ENCODE measurements around the gene CDA. TPM values are rescaled to one million over a fixed set of nuclear protein-coding genes. Genes with fewer than 3 reads are reported as not detected.

CDA gene
- total and polyA plus RNA-seq, 5 donors from 2014 or later: 0.21 to 0.57 TPM; not detected in 3

DNA sequence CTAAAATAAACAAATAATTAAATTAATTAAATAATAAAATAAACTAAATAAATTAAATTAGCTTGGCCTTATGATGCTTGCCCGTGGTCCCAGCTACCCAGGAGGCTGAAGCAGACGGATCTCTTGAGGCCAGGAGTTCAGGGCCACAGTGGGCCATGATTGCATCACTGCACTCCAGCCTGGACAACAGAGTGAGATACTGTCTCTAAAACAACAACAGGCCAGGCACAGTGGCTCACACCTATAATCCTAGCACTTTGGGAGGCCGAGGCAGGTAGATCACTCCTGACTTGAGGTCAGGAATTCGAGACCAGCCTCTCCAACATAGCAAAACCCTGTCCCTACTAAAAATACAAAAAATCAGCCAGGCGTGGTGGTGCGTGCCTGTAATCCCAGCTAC lies 32.1 kb downstream of the CDA start:
- DNase-seq (no peak), ATAC-seq (ENCODE audit: low read depth in 2 of 2) (no peak)
- Histone ChIP-seq H3K4me3 (ENCODE audit: low read depth, low read length) (no peak overlapping the region), H3K9me3 (ENCODE audit: control insufficient read depth in 2 of 2, low read length in 2 of 2) (no peaks in the 10 kb centered on the region), H3K36me3 (ENCODE audit: control insufficient read depth, insufficient read depth, low read length) (no peaks in the 10 kb centered on the region), H3K27ac (ENCODE audit: insufficient read depth, low read length, poor library complexity, severe bottlenecking) (no peak overlapping the region), H3K4me1 (ENCODE audit: control insufficient read depth, insufficient read depth, low read length, poor library complexity, severe bottlenecking) (no peaks in the 10 kb centered on the region), H3K27me3 (ENCODE audit: control insufficient read depth, insufficient read depth, low read length) (no peaks in the 10 kb centered on the region)
- Mint-ChIP-seq H3K4me1 (no peaks in the 10 kb centered on the region), H3K27ac (no peak overlapping the region), H3K27me3 (peaks cover 28% of the 10 kb centered on the region), H3K9me3 (no peaks in the 10 kb centered on the region), H3K36me3 (no peaks in the 10 kb centered on the region), H3K4me3 (no peak overlapping the region)

DNA sequence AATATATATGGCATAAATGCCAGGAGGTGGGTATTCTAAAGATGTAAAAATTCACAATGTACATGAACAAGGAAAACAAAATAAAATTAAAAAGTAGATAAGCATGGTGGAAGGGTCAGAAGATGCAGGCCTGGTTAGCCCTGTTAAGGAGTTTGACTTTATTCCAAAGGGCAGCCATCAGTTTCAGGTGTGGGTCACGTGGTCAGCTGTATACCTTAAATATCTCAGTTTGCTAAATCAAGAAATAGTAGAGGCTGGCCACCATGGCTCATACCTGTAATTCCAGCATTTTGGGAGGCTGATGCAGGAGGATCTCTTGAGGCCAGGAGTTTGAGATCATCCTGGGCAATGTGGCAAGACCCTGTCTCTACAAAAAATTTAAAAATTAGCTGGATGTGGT lies 35.8 kb downstream of the CDA start:
- Histone ChIP-seq H3K36me3 (ENCODE audit: control insufficient read depth, insufficient read depth, low read length) (no peaks in the 10 kb centered on the region), H3K27ac (ENCODE audit: insufficient read depth, low read length, poor library complexity, severe bottlenecking) (no peak overlapping the region), H3K27me3 (ENCODE audit: control insufficient read depth, insufficient read depth, low read length) (peaks cover 4% of the 10 kb centered on the region), H3K4me1 (ENCODE audit: control insufficient read depth, insufficient read depth, low read length, poor library complexity, severe bottlenecking) (no peaks in the 10 kb centered on the region), H3K4me3 (ENCODE audit: low read depth, low read length) (no peak overlapping the region), H3K9me3 (ENCODE audit: control insufficient read depth in 2 of 2, low read length in 2 of 2) (no peaks in the 10 kb centered on the region)
- Mint-ChIP-seq H3K9me3 (peaks cover 0 to 4% (median 0%) of the 10 kb centered on the region in 7 donors), H3K27ac (no peak overlapping the region), H3K36me3 (no peaks in the 10 kb centered on the region), H3K4me3 (peak overlapping the region in 1 of 4 donors; percentile 2), H3K27me3 (peaks cover 40% of the 10 kb centered on the region), H3K4me1 (no peaks in the 10 kb centered on the region)
- ATAC-seq (ENCODE audit: low read depth in 2 of 2): no peak
- no peak for DNase-seq

DNA sequence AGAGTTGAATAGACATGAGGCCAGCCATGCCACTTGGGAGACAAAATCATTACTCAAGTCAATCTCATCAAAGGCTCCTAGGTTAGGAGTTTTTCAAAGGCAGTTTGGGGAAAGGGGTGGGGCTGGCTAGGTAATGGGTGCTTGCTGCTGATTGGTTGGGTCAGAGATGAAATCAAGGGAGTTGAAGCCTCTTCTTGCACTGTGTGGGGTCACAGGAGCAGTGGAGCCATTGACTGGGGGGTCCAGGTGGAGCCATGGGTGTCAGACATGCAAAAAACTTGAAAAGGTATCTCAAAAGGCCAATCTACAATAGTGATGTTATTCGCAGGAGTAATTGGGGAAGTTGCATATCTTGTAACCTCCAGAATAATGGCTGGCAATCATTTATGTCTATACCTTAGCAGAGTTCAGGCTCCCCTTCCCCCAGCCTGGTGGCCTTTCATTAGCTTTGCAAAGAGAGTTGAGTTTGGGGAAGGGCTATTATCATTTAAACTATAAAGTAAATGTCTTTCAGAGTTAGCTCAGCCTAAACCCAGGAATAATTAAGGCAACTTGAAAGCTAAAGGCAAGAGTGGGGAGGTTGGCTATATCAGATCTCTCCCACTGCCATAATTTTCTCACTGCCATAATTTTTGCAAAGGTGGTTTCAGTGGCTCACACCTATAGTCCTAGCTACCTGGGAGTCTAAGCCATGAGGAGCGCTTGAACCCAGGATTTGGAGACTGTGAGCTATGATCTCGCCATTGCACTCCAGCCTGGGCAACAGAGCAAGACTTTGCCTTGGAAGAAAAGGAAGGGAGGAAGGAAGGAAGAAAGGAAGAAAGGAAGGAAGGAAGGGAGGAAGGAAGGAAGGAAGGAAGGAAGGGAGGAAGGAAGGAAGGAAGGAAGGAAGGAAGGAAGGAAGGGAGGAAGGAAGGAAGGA lies 36.5 kb downstream of the CDA start:
- Mint-ChIP-seq H3K27ac (no peak overlapping the region), H3K9me3 (peaks cover 0 to 4% (median 0%) of the 10 kb centered on the region in 7 donors), H3K27me3 (peaks cover 43% of the 10 kb centered on the region), H3K4me1 (no peaks in the 10 kb centered on the region), H3K4me3 (no peak overlapping the region), H3K36me3 (no peaks in the 10 kb centered on the region)
- no peak overlapping the region for H3K4me3 ChIP-seq (ENCODE audit: low read depth, low read length)
- DNase-seq (no peak), ATAC-seq (ENCODE audit: low read depth in 2 of 2) (no peak)
- H3K36me3 ChIP-seq (ENCODE audit: control insufficient read depth, insufficient read depth, low read length): no peaks in the 10 kb centered on the region
- no peaks in the 10 kb centered on the region for H3K9me3 ChIP-seq (ENCODE audit: control insufficient read depth in 2 of 2, low read length in 2 of 2)
- peaks cover 6% of the 10 kb centered on the region for H3K27me3 ChIP-seq (ENCODE audit: control insufficient read depth, insufficient read depth, low read length)
- H3K27ac ChIP-seq (ENCODE audit: insufficient read depth, low read length, poor library complexity, severe bottlenecking): no peak overlapping the region
- no peaks in the 10 kb centered on the region for H3K4me1 ChIP-seq (ENCODE audit: control insufficient read depth, insufficient read depth, low read length, poor library complexity, severe bottlenecking)

DNA sequence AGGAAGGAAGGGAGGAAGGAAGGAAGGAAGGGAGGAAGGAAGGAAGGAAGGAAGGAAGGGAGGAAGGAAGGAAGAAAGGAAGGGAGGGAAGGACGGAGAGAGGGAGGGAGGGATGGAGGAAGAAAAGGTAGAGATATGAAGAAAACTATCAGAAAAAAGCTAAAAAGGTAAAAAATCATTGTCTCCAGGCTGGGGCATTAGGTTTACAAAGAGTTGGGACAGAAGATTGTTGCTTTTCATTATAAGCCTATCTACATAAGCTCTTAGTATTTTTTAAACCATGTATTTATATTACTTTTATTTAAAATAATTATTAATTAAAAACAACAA lies 37.2 kb downstream of the CDA start:
- Histone ChIP-seq H3K9me3 (ENCODE audit: control insufficient read depth in 2 of 2, low read length in 2 of 2) (no peaks in the 10 kb centered on the region), H3K4me1 (ENCODE audit: control insufficient read depth, insufficient read depth, low read length, poor library complexity, severe bottlenecking) (no peaks in the 10 kb centered on the region), H3K36me3 (ENCODE audit: control insufficient read depth, insufficient read depth, low read length) (no peaks in the 10 kb centered on the region), H3K27ac (ENCODE audit: insufficient read depth, low read length, poor library complexity, severe bottlenecking) (no peak overlapping the region), H3K4me3 (ENCODE audit: low read depth, low read length) (no peak overlapping the region), H3K27me3 (ENCODE audit: control insufficient read depth, insufficient read depth, low read length) (peaks cover 6% of the 10 kb centered on the region)
- ATAC-seq (ENCODE audit: low read depth in 2 of 2) (no peak), DNase-seq (no peak)
- H3K4me3 Mint-ChIP-seq: no peak overlapping the region
- peaks cover 0 to 4% (median 0%) of the 10 kb centered on the region in 7 donors for H3K9me3 Mint-ChIP-seq
- H3K36me3 Mint-ChIP-seq: no peaks in the 10 kb centered on the region
- H3K4me1 Mint-ChIP-seq: no peaks in the 10 kb centered on the region
- H3K27ac Mint-ChIP-seq: no peak overlapping the region
- peaks cover 47% of the 10 kb centered on the region for H3K27me3 Mint-ChIP-seq

DNA sequence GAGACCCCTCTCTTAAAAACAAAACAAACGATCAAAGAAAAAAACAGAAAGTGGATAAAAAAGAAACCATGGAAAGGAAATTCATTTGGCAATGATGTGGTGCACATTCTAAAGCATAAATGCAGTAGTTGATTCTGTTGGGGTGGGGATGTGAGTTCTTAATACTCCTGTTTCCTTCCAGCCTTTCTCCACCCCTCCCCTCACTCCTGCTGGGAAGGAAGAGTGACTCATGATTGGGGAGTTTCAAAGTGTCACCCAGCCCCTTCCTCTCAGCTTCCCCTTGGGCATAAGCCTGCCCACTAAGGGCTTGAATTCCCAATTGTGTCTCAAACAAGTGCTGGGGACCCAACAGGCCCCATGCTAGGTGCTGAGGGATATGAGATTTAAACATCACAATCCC lies 37.6 kb downstream of the CDA start:
- ATAC-seq (ENCODE audit: low read depth in 2 of 2): no peak
- DNase-seq: no peak
- Histone ChIP-seq H3K4me3 (ENCODE audit: low read depth, low read length) (no peak overlapping the region), H3K4me1 (ENCODE audit: control insufficient read depth, insufficient read depth, low read length, poor library complexity, severe bottlenecking) (no peaks in the 10 kb centered on the region), H3K36me3 (ENCODE audit: control insufficient read depth, insufficient read depth, low read length) (no peaks in the 10 kb centered on the region), H3K27ac (ENCODE audit: insufficient read depth, low read length, poor library complexity, severe bottlenecking) (no peak overlapping the region), H3K27me3 (ENCODE audit: control insufficient read depth, insufficient read depth, low read length) (peaks cover 6% of the 10 kb centered on the region), H3K9me3 (ENCODE audit: control insufficient read depth in 2 of 2, low read length in 2 of 2) (no peaks in the 10 kb centered on the region)
- H3K4me3 Mint-ChIP-seq: no peak overlapping the region
- H3K27ac Mint-ChIP-seq: no peak overlapping the region
- H3K9me3 Mint-ChIP-seq: peaks cover 0 to 4% (median 0%) of the 10 kb centered on the region in 7 donors
- H3K4me1 Mint-ChIP-seq: no peaks in the 10 kb centered on the region
- no peaks in the 10 kb centered on the region for H3K36me3 Mint-ChIP-seq
- peaks cover 49% of the 10 kb centered on the region for H3K27me3 Mint-ChIP-seq

DNA sequence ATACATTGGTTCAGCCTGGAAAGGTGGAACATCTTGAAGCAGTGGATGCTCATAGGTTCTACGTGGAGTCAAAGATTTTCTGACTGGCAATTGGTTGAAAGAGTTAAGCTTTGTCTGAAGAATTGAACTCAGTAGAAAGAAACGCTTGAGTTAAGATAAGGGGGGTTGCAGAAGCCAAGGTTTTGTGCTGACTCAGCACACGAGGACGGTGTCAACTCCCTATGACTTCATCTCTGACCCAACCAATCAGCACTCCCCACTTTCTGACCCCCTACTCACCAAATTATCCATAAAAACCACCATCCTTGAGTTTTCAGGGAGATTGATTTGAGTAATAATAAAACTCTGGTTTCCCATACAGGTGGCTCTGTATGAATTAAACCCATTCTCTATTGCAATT lies 41.8 kb downstream of the CDA start:
- no peak overlapping the region for H3K27ac Mint-ChIP-seq
- peaks cover 0 to 4% (median 0%) of the 10 kb centered on the region in 7 donors for H3K9me3 Mint-ChIP-seq
- H3K27me3 Mint-ChIP-seq: peaks cover 38% of the 10 kb centered on the region
- Histone ChIP-seq H3K36me3 (ENCODE audit: control insufficient read depth, insufficient read depth, low read length) (no peaks in the 10 kb centered on the region), H3K4me1 (ENCODE audit: control insufficient read depth, insufficient read depth, low read length, poor library complexity, severe bottlenecking) (peaks cover 12% of the 10 kb centered on the region), H3K27ac (ENCODE audit: insufficient read depth, low read length, poor library complexity, severe bottlenecking) (no peak overlapping the region), H3K4me3 (ENCODE audit: low read depth, low read length) (no peak overlapping the region), H3K27me3 (ENCODE audit: control insufficient read depth, insufficient read depth, low read length) (peaks cover 6% of the 10 kb centered on the region), H3K9me3 (ENCODE audit: control insufficient read depth in 2 of 2, low read length in 2 of 2) (no peaks in the 10 kb centered on the region)
- ATAC-seq (ENCODE audit: low read depth in 2 of 2): no peak
- H3K4me1 Mint-ChIP-seq: peaks cover 4 to 13% (median 9%) of the 10 kb centered on the region in 4 donors
- DNase-seq: no peak
- H3K4me3 Mint-ChIP-seq: peak overlapping the region in 2 of 4 donors; percentile 76 to 86
- no peaks in the 10 kb centered on the region for H3K36me3 Mint-ChIP-seq

DNA sequence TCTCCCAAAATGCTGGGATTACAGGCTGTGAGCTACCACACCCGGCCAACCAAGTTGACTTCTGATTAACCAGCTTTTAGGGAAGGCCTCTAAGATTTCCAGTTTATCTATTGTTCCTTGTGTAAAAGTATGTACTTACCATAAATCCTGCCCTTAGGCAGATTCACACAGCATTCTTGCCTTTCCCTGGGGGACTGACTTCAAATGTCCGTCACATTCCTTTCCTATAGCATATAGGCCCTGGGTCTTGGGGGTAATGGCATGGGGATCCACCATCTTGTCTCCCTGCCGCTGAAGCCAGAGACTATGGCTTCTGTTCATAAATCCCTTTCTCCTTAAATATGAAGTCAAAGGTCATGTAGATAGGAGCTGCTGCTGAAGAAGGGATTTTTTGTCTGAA lies 43.5 kb downstream of the CDA start:
- Histone ChIP-seq H3K27ac (ENCODE audit: insufficient read depth, low read length, poor library complexity, severe bottlenecking) (no peak overlapping the region), H3K27me3 (ENCODE audit: control insufficient read depth, insufficient read depth, low read length) (peaks cover 5% of the 10 kb centered on the region), H3K9me3 (ENCODE audit: control insufficient read depth in 2 of 2, low read length in 2 of 2) (no peaks in the 10 kb centered on the region), H3K36me3 (ENCODE audit: control insufficient read depth, insufficient read depth, low read length) (peaks cover 3% of the 10 kb centered on the region), H3K4me1 (ENCODE audit: control insufficient read depth, insufficient read depth, low read length, poor library complexity, severe bottlenecking) (peaks cover 12% of the 10 kb centered on the region), H3K4me3 (ENCODE audit: low read depth, low read length) (no peak overlapping the region)
- Mint-ChIP-seq H3K9me3 (peaks cover 0 to 4% (median 0%) of the 10 kb centered on the region in 7 donors), H3K4me3 (peak overlapping the region; percentile 83 to 90 (median 86)), H3K36me3 (peaks cover 2% of the 10 kb centered on the region), H3K27ac (no peak overlapping the region), H3K4me1 (peaks cover 5 to 19% (median 12%) of the 10 kb centered on the region in 4 donors), H3K27me3 (peaks cover 25% of the 10 kb centered on the region)
- DNase-seq (no peak), ATAC-seq (ENCODE audit: low read depth in 2 of 2) (no peak)

Measured in CD4-positive, CD25-positive, alpha-beta regulatory T cell (primary cell).